Lower leg skin (tissue), 4 donors: ENCODE data around the gene SLC26A11. TPM values are rescaled to one million over a fixed set of nuclear protein-coding genes. Genes with fewer than 3 reads are reported as not detected.

Experiments used
- DNase-seq, 2 donors: peaks; one replicate each; pipeline ENCODE4 v3.0.0-alpha.2; 2019; ENCODE audit warnings: low spot score in 2 of 2
- H3K4me3 ChIP-seq: fragments of 200-600 bp; sonication (generic); 2 replicates; pipeline ENCODE4 v1.5.1; 2017; ENCODE audit warnings: mild to moderate bottlenecking, low read depth; ENCODE audit not compliant: poor library complexity, severe bottlenecking
- CTCF ChIP-seq, 3 donors: fragments of 450-650 bp; IDR thresholded peaks; one replicate each; pipeline ENCODE4 v1.5.1; 2016; ENCODE audit warnings: antibody characterized with exemption in 3 of 3, mild to moderate bottlenecking in 3 of 3, moderate library complexity in 2 of 3
- POLR2A ChIP-seq, 2 donors: fragments of 450-650 bp; IDR thresholded peaks; one replicate each; pipeline ENCODE4 v1.6.1; 2016 to 2017; ENCODE audit warnings: antibody characterized with exemption in 2 of 2, mild to moderate bottlenecking in 1 of 2, moderate library complexity in 1 of 2
- WGBS, 2 donors: methylation state at CpG; one replicate each; pipeline ENCODE4 v1.1.5; 2018; 5-methylcytosine and 5-hydroxymethylcytosine counted together
- intact Hi-C: fragments of 100-400 bp; cut with DNase I; formaldehyde crosslinking; loops from one replicate; pipeline ENCODE4 v1.15.0; 2023; ENCODE audit warnings: low total_unique reads
- total RNA-seq, 4 donors: library from RNA; depleted of rRNA; stranded (reverse); fragments of >200 nt; gene quantifications; one replicate each; pipeline ENCODE4 v1.1.0, GENCODE V29; 2016

Gene SLC26A11
- total RNA-seq, 4 donors from 2014 or later: 20.1 to 28.1 (median 22.3) TPM

- peak overlapping the region; percentile 46 for H3K4me3 ChIP-seq
- DNase-seq: no peak
- TF ChIP-seq POLR2A (IDR thresholded peaks at IDR 0.05): no peak
- TF ChIP-seq CTCF (IDR thresholded peaks at IDR 0.05): no peak
- WGBS, 2 donors: 42 to 48% methylated on average over 18 of the region's 18 CpGs
- intact Hi-C loops: no loop called here
Observed at GRCh38 chr17:80259457-80260068, 39.3 kb downstream of the SLC26A11 start.

GRCh38 chr17:80260069-80260535, 39.9 kb downstream of the SLC26A11 start:
- intact Hi-C loops: no loop called here
- peak overlapping the region; percentile 46 for H3K4me3 ChIP-seq
- TF ChIP-seq CTCF (IDR thresholded peaks at IDR 0.05): no peak
- TF ChIP-seq POLR2A (IDR thresholded peaks at IDR 0.05): no peak
- 1 to 5% methylated on average over 16 to 49 of the region's 63 CpGs for WGBS, 2 donors
- DNase-seq: peak; percentile 37 to 90

GRCh38 chr17:80260791-80261158, 40.5 kb downstream of the SLC26A11 start, which contains the start of gene RNF213:
Gene RNF213 (plus strand): TSS chr17:80260852. CDS start chr17:80263682, 2,830 bp downstream.
- WGBS, 2 donors: 4% methylated on average over 4 of the region's 54 CpGs; no CpG with 5 or more reads in 1 of the 2 donors
- DNase-seq: peak in 1 of 2 donors; percentile 90
- intact Hi-C loops: no loop called here
- TF ChIP-seq POLR2A (IDR thresholded peaks at IDR 0.05) (peak in 1 of 2 donors; percentile 47), CTCF (IDR thresholded peaks at IDR 0.05) (no peak)
- peak within 1 kb of the TSS; percentile 96 for H3K4me3 ChIP-seq

GRCh38 chr17:80261159-80261894, 41.1 kb downstream of the SLC26A11 start:
- DNase-seq: peak; percentile 69 to 91
- TF ChIP-seq CTCF (IDR thresholded peaks at IDR 0.05): peak in 1 of 3 donors; percentile 18
- no peak for TF ChIP-seq POLR2A (IDR thresholded peaks at IDR 0.05)
- intact Hi-C loops: no loop called here
- WGBS, 2 donors: 1 to 3% methylated on average over 26 to 45 of the region's 45 CpGs
- peak overlapping the region; percentile 96 for H3K4me3 ChIP-seq

GRCh38 chr17:80261895-80262279, 41.7 kb downstream of the SLC26A11 start:
- WGBS, 2 donors: 27 to 32% methylated on average over 8 of the region's 8 CpGs
- peak overlapping the region; percentile 96 for H3K4me3 ChIP-seq
- intact Hi-C loops: no loop called here
- no peak for DNase-seq
- TF ChIP-seq CTCF (IDR thresholded peaks at IDR 0.05) (no peak), POLR2A (IDR thresholded peaks at IDR 0.05) (no peak)
